SU-DHL-6 (cell line): ENCODE measurements around the gene SERPINA7.

Experiments
- H2AFZ ChIP-seq: fragments of 200-600 bp; sonication (generic); 2 replicates; pipeline ENCODE4 v1.6.1; 2014; ENCODE audit warnings: low read depth, mild to moderate bottlenecking, moderate library complexity, mixed read lengths, antibody characterized with exemption, low read length; ENCODE audit not compliant: severe bottlenecking
- H3F3A ChIP-seq: fragments of 200-600 bp; shearing (Covaris generic); 2 replicates; pipeline ENCODE4 v1.6.0; 2016; ENCODE audit warnings: antibody characterized with exemption, mild to moderate bottlenecking; ENCODE audit not compliant: insufficient read depth
- H3K27ac ChIP-seq: fragments of 200-600 bp; sonication (generic); 2 replicates; pipeline ENCODE4 v1.5.1; 2016; ENCODE audit warnings: low read depth, mild to moderate bottlenecking, low read length, moderate library complexity, mixed read lengths
- H3K27me3 ChIP-seq: fragments of 200-600 bp; sonication (generic), shearing (Covaris generic); 2 replicates; pipeline ENCODE4 v1.6.0; 2014; ENCODE audit warnings: mild to moderate bottlenecking, low read length
- H3K36me3 ChIP-seq: fragments of 200-600 bp; sonication (generic); 2 replicates; pipeline ENCODE4 v1.6.1; 2014; ENCODE audit warnings: mild to moderate bottlenecking, low read length, mixed read lengths
- H3K4me2 ChIP-seq: fragments of 300-600, 200-600 bp; shearing (Covaris generic), sonication (generic); 2 replicates; pipeline ENCODE4 v1.6.0; 2014; ENCODE audit warnings: low read length, low read depth, mild to moderate bottlenecking; ENCODE audit not compliant: poor library complexity, severe bottlenecking
- H3K4me3 ChIP-seq: fragments of 200-600 bp; sonication (generic); 2 replicates; pipeline ENCODE4 v1.5.1; 2014; ENCODE audit warnings: antibody characterized with exemption, low read length, mild to moderate bottlenecking, mixed read lengths; ENCODE audit not compliant: insufficient read depth, poor library complexity, severe bottlenecking
- H3K79me2 ChIP-seq: fragments of 200-600 bp; sonication (generic); 2 replicates; pipeline ENCODE4 v1.6.1; 2014; ENCODE audit warnings: mild to moderate bottlenecking, low read length, moderate library complexity; ENCODE audit not compliant: insufficient read depth
- H3K9ac ChIP-seq: fragments of 200-600 bp; sonication (generic); 2 replicates; pipeline ENCODE4 v1.7.0; 2014; ENCODE audit warnings: mild to moderate bottlenecking, low read length
- H3K9me2 ChIP-seq: fragments of 200-600 bp; sonication (generic); replicated peaks from 2 replicates; pipeline ENCODE4 v1.6.1; 2014; ENCODE audit warnings: low read length; ENCODE audit not compliant: insufficient read depth
- H3K9me3 ChIP-seq: fragments of 200-600 bp; sonication (generic); 2 replicates; pipeline ENCODE4 v1.6.1; 2014; ENCODE audit warnings: low read length, mixed read lengths; ENCODE audit not compliant: insufficient read depth
- H4K20me1 ChIP-seq: fragments of 200-600 bp; sonication (generic); 2 replicates; pipeline ENCODE4 v1.6.1; 2014; ENCODE audit warnings: low read depth, mild to moderate bottlenecking, antibody characterized with exemption, low read length, moderate library complexity, mixed read lengths
- EZH2phosphoT487 ChIP-seq: fragments of 200-600 bp; sonication (generic), shearing (Covaris generic); conservative IDR thresholded peaks from 2 replicates; pipeline ENCODE4 v1.6.1; 2018; ENCODE audit warnings: mild to moderate bottlenecking, antibody characterized with exemption, low read length, moderate library complexity, mixed read lengths
- TF ChIP-seq, protein P1 (sequence below): fragments of 200-600 bp; sonication (generic); IDR thresholded peaks from one replicate; pipeline ENCODE4 v1.5.1; 2017; ENCODE audit warnings: antibody characterized with exemption, mild to moderate bottlenecking, low read length, moderate library complexity; ENCODE audit not compliant: insufficient read depth, poor library complexity, severe bottlenecking

The SERPINA7 gene

DNA sequence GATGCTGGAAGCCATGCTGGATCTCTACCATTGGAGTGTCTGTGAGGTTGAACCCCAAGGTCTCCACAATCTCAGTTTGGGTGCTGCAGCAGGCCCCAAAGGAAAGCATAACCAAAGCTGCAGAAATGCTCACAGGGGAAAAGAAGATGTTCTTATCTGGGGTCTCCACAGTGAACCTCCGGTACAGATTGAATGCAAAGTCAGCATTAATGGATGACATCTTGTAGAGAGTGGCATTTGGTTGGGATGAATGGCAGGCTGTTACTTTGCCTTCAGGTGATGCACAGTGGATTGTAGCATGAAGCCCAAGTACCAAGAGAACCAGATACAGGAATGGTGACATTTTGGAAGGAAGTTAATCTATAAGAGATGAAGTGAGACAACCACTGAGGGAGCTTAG lies 1.8 kb downstream of the SERPINA7 start:
- no peak overlapping the region for H3K27ac ChIP-seq
- no peaks in the 10 kb centered on the region for H4K20me1 ChIP-seq
- H3K4me2 ChIP-seq, result no peak overlapping the region
- H3F3A ChIP-seq, result no peaks in the 10 kb centered on the region
- no peaks in the 10 kb centered on the region for H3K79me2 ChIP-seq
- no peaks in the 10 kb centered on the region for H3K9me2 ChIP-seq
- no peak overlapping the region for H3K9ac ChIP-seq
- H2AFZ ChIP-seq, result no peak overlapping the region
- no peaks in the 10 kb centered on the region for H3K9me3 ChIP-seq
- H3K4me3 ChIP-seq, result no peak overlapping the region
- H3K27me3 ChIP-seq, result no peaks in the 10 kb centered on the region
- TF ChIP-seq EZH2phosphoT487, result no peak
- TF ChIP-seq, protein P1, sequence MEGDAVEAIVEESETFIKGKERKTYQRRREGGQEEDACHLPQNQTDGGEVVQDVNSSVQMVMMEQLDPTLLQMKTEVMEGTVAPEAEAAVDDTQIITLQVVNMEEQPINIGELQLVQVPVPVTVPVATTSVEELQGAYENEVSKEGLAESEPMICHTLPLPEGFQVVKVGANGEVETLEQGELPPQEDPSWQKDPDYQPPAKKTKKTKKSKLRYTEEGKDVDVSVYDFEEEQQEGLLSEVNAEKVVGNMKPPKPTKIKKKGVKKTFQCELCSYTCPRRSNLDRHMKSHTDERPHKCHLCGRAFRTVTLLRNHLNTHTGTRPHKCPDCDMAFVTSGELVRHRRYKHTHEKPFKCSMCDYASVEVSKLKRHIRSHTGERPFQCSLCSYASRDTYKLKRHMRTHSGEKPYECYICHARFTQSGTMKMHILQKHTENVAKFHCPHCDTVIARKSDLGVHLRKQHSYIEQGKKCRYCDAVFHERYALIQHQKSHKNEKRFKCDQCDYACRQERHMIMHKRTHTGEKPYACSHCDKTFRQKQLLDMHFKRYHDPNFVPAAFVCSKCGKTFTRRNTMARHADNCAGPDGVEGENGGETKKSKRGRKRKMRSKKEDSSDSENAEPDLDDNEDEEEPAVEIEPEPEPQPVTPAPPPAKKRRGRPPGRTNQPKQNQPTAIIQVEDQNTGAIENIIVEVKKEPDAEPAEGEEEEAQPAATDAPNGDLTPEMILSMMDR, result no peak
- no peaks in the 10 kb centered on the region for H3K36me3 ChIP-seq

DNA sequence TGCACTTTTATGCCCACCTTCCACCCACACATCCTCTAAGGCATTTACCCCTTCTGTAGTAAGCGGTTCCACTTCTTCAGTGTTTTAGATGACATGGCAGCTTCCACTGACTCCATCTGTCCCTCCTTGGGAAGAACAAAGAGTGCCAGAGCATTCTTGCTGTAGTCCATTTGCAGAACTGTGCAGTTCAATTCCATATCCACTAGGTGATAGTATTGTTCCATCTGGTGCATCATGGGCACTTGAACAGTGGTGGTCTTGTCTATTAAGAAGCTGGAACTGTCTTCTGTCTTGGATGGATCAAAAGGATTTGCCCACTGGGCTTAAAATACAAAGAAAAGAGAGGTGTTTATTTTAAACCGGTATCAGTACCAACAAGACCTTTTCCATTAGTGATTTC lies 3.5 kb downstream of the SERPINA7 start:
- Histone ChIP-seq H3K4me2 (no peak overlapping the region), H3K4me3 (no peak overlapping the region), H3K79me2 (no peaks in the 10 kb centered on the region), H3K9me3 (no peaks in the 10 kb centered on the region), H3K27me3 (no peaks in the 10 kb centered on the region), H3K36me3 (no peaks in the 10 kb centered on the region), H3K9ac (no peak overlapping the region), H4K20me1 (no peaks in the 10 kb centered on the region), H3F3A (no peaks in the 10 kb centered on the region), H3K27ac (no peak overlapping the region), H2AFZ (no peak overlapping the region), H3K9me2 (no peaks in the 10 kb centered on the region)
- no peak for TF ChIP-seq EZH2phosphoT487
- TF ChIP-seq, protein P1, result no peak

DNA sequence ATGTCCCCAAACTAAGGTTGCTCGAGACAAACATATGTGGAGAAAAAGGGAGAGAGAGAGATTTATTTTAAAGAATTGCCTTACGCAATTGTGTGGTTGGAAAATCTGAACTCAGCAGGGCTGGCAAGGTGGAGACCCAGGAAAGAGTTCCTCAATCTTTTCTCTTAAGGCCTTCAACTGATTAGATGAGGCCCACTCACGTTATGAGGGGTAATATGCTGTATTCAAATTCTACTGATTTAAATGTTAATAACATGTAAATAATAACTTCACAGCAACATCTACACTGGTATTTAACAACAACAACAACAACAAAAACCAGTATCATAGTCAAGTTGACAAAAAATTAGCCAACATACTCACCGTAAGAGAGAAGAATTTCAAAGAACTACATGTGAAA lies 14.6 kb downstream of the SERPINA7 start:
- H2AFZ ChIP-seq, result no peak overlapping the region
- H3K27me3 ChIP-seq, result no peaks in the 10 kb centered on the region
- no peak overlapping the region for H3K4me2 ChIP-seq
- TF ChIP-seq, protein P1, result no peak
- no peak for TF ChIP-seq EZH2phosphoT487
- H3K4me3 ChIP-seq, result no peak overlapping the region
- no peaks in the 10 kb centered on the region for H3K36me3 ChIP-seq
- no peaks in the 10 kb centered on the region for H3K9me2 ChIP-seq
- H3K9ac ChIP-seq, result no peak overlapping the region
- H3F3A ChIP-seq, result no peaks in the 10 kb centered on the region
- H3K79me2 ChIP-seq, result no peaks in the 10 kb centered on the region
- no peaks in the 10 kb centered on the region for H3K9me3 ChIP-seq
- H3K27ac ChIP-seq, result no peak overlapping the region
- no peaks in the 10 kb centered on the region for H4K20me1 ChIP-seq

DNA sequence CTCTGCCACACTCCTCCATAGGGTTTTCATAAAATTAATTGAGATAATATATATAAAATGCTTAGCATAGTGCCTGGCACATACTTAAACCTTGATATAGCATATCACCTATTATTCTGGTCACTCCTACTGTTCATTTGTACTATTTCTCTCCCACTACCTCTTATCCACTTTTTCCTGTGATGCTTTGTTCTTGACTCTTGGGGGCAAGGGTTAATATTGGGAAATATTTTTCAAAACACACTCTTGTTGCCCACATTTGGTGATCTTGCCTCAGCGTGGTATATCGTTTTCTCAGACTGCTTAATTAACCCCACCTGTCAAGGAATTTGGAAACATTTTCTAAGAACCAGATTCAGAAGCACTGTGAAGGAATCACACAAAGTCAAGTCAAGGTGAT lies 16.3 kb downstream of the SERPINA7 start:
- no peaks in the 10 kb centered on the region for H3K79me2 ChIP-seq
- no peak overlapping the region for H2AFZ ChIP-seq
- no peak overlapping the region for H3K4me2 ChIP-seq
- H3K27ac ChIP-seq, result no peak overlapping the region
- H3K27me3 ChIP-seq, result no peaks in the 10 kb centered on the region
- no peaks in the 10 kb centered on the region for H3K36me3 ChIP-seq
- H3K9ac ChIP-seq, result no peak overlapping the region
- no peaks in the 10 kb centered on the region for H3K9me2 ChIP-seq
- H3K9me3 ChIP-seq, result no peaks in the 10 kb centered on the region
- no peak for TF ChIP-seq EZH2phosphoT487
- TF ChIP-seq, protein P1, result no peak
- no peak overlapping the region for H3K4me3 ChIP-seq
- no peaks in the 10 kb centered on the region for H3F3A ChIP-seq
- no peaks in the 10 kb centered on the region for H4K20me1 ChIP-seq
